ENCODE measurements around the gene CSNK2A2.

The CSNK2A2 gene

DNA sequence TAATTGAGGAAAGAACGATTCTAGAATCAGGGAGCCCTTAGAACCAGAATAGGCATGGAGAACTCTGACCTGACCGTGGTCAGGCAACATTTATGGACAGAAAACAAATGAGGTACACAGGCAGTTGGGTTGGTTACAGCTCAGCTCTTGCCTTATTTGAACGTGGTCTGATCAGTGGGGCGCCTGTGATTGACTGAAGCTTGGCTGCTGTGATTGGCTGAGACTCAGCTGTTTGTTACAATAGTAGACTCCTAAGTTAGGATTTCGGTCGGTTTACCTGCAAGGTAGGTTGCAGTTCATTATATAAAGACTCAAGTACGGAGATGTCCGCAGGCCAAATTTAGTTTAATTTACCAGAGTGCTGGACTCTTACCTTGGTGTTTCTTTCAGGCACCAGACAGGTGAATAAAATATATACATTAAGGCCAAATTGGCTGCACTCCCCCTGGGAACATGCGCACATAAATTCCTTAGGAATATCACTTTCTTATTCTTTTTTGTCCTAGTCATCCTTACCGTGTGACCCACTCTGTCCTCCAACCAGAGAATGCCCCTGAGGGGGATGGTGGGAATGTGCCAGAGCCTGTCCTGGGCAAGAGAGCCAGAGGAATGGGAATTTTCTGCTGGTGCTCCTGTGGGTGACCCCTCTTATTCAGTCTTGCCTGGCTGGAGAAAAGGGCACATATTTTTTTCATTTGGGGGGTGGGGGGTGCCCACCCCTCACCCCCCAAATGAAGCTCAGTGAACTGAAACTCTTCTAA is 7.5 kb upstream of the CSNK2A2 start:
- no peaks in the 10 kb centered on the region for H3K36me3 ChIP-seq (ENCODE audit: control insufficient read depth in 1 of 2, insufficient read depth in 2 of 2, low read depth in 1 of 2, low read length in 2 of 2)
- H4K91ac ChIP-seq (ENCODE audit: low read length), result no peak overlapping the region
- no peak overlapping the region for H3K23ac ChIP-seq (ENCODE audit: low read length in 2 of 2)
- H2BK5ac ChIP-seq (ENCODE audit: low read depth, low read length, poor library complexity, severe bottlenecking), result no peak overlapping the region
- H3K4ac ChIP-seq (ENCODE audit: low read depth in 1 of 2, low read length in 2 of 2), result no peak overlapping the region
- no peaks in the 10 kb centered on the region for H3K79me1 ChIP-seq (replicated peaks; ENCODE audit: low read length, poor library complexity, severe bottlenecking)
- H4K8ac ChIP-seq (ENCODE audit: low read length), result no peak overlapping the region
- no peak overlapping the region for H2BK15ac ChIP-seq (ENCODE audit: low read depth, poor library complexity, severe bottlenecking)
- no peak overlapping the region for H3K9ac ChIP-seq (ENCODE audit: low read length)
- H2BK120ac ChIP-seq (ENCODE audit: low read depth, low read length), result no peak overlapping the region
- peaks cover 33 to 48% of the 10 kb centered on the region in 2 experiments for H3K27me3 ChIP-seq (ENCODE audit: control insufficient read depth in 1 of 2, insufficient read depth in 1 of 2, low read length in 2 of 2)
- no peak overlapping the region for H3K18ac ChIP-seq (ENCODE audit: low read depth in 1 of 2, low read length in 2 of 2)
- H3K4me3 ChIP-seq (ENCODE audit: insufficient read depth in 1 of 2, low read depth in 1 of 2, low read length in 2 of 2), result no peak overlapping the region
- no peaks in the 10 kb centered on the region for H3K9me3 ChIP-seq (ENCODE audit: control insufficient read depth, low read length)
- H3K4me1 ChIP-seq (ENCODE audit: control insufficient read depth, insufficient read depth, low read depth, low read length), result no peaks in the 10 kb centered on the region
- no peak overlapping the region for H3K14ac ChIP-seq (ENCODE audit: low read length in 2 of 2)
- no peak overlapping the region for H3K27ac ChIP-seq (ENCODE audit: low read length, poor library complexity, severe bottlenecking)
- 60% methylated on average over 9 of the region's 10 CpGs for WGBS
- H2AK5ac ChIP-seq (ENCODE audit: low read length, severe bottlenecking), result no peak overlapping the region
- no peak overlapping the region for H2AFZ ChIP-seq (ENCODE audit: low read depth, low read length)
- no peak for DNase-seq
- no peak overlapping the region for H3K4me2 ChIP-seq (ENCODE audit: low read length, poor library complexity, severe bottlenecking)
- no peak overlapping the region for H2BK12ac ChIP-seq (ENCODE audit: low read length in 2 of 2)

GRCh38 chr16:58201163-58201562 is 3.3 kb upstream of the CSNK2A2 start:
- H3K9ac ChIP-seq (ENCODE audit: low read length), result no peak overlapping the region
- H3K4me3 ChIP-seq (ENCODE audit: insufficient read depth in 1 of 2, low read depth in 1 of 2, low read length in 2 of 2), result no peak overlapping the region
- H3K36me3 ChIP-seq (ENCODE audit: control insufficient read depth in 1 of 2, insufficient read depth in 2 of 2, low read depth in 1 of 2, low read length in 2 of 2), result no peaks in the 10 kb centered on the region
- no peak overlapping the region for H2AK5ac ChIP-seq (ENCODE audit: low read length, severe bottlenecking)
- no peak overlapping the region for H3K4me2 ChIP-seq (ENCODE audit: low read length, poor library complexity, severe bottlenecking)
- no peak overlapping the region for H4K8ac ChIP-seq (ENCODE audit: low read length)
- no peak overlapping the region for H2BK5ac ChIP-seq (ENCODE audit: low read depth, low read length, poor library complexity, severe bottlenecking)
- H3K14ac ChIP-seq (ENCODE audit: low read length in 2 of 2), result no peak overlapping the region
- no peak overlapping the region for H2BK12ac ChIP-seq (ENCODE audit: low read length in 2 of 2)
- DNase-seq, result no peak
- no peak overlapping the region for H2BK120ac ChIP-seq (ENCODE audit: low read depth, low read length)
- peaks cover under 1% of the 10 kb centered on the region for H3K79me1 ChIP-seq (replicated peaks; ENCODE audit: low read length, poor library complexity, severe bottlenecking)
- no peak overlapping the region for H4K91ac ChIP-seq (ENCODE audit: low read length)
- H2BK15ac ChIP-seq (ENCODE audit: low read depth, poor library complexity, severe bottlenecking), result no peak overlapping the region
- no peak overlapping the region for H3K27ac ChIP-seq (ENCODE audit: low read length, poor library complexity, severe bottlenecking)
- H3K4ac ChIP-seq (ENCODE audit: low read depth in 1 of 2, low read length in 2 of 2), result no peak overlapping the region
- H3K9me3 ChIP-seq (ENCODE audit: control insufficient read depth, low read length), result no peaks in the 10 kb centered on the region
- peaks cover 10% of the 10 kb centered on the region for H3K4me1 ChIP-seq (ENCODE audit: control insufficient read depth, insufficient read depth, low read depth, low read length)
- no peak overlapping the region for H2AFZ ChIP-seq (ENCODE audit: low read depth, low read length)
- no peak overlapping the region for H3K18ac ChIP-seq (ENCODE audit: low read depth in 1 of 2, low read length in 2 of 2)
- no peak overlapping the region for H3K23ac ChIP-seq (ENCODE audit: low read length in 2 of 2)
- peaks cover 27 to 52% of the 10 kb centered on the region in 2 experiments for H3K27me3 ChIP-seq (ENCODE audit: control insufficient read depth in 1 of 2, insufficient read depth in 1 of 2, low read length in 2 of 2)
- 62% methylated on average over 4 of the region's 5 CpGs for WGBS

DNA sequence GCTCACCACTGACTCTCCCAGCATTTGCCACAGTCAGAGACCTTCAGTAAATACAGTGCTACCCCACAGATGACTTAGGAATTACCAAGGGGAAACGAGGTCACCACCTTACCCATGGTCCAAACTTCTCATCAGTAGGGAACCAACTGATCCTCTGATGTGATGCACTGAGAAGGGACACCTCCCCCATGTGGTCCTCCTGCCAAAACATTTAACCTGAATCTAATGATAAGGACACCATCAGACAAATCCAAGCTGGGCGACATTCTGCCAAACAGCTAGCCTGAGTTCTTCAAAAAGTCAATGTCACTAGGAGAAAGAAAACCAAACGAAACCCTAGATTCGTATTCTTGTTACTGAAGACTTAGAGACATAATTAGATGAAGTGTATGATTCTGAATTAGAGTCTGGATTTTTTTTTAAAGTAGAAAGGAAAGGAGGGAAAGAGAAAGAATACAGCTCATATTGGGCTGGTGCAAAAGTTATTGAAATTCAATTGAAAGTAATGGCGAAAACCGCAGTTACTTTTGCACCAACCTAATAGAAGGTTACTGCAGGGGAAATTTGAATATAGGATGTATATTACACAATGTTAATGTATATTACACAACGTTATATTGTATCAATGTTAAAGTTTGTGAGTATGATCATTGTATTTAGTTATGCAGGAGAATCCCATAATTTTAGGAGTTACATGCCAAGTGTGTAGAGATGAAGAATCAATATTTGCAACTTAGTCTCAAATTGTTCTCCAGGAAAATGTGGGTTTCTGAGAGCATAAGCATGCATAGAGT is 2.3 kb upstream of the CSNK2A2 start:
- Histone ChIP-seq H2BK12ac (ENCODE audit: low read length in 2 of 2) (no peak overlapping the region), H3K27me3 (ENCODE audit: control insufficient read depth in 1 of 2, insufficient read depth in 1 of 2, low read length in 2 of 2) (peaks cover 18 to 43% of the 10 kb centered on the region in 2 experiments), H3K36me3 (ENCODE audit: control insufficient read depth in 1 of 2, insufficient read depth in 2 of 2, low read depth in 1 of 2, low read length in 2 of 2) (peaks cover 0 to 8% of the 10 kb centered on the region in 2 experiments), H3K9ac (ENCODE audit: low read length) (no peak overlapping the region), H3K14ac (ENCODE audit: low read length in 2 of 2) (no peak overlapping the region), H2BK120ac (ENCODE audit: low read depth, low read length) (no peak overlapping the region), H2AK5ac (ENCODE audit: low read length, severe bottlenecking) (no peak overlapping the region), H3K23ac (ENCODE audit: low read length in 2 of 2) (no peak overlapping the region), H4K91ac (ENCODE audit: low read length) (no peak overlapping the region), H3K4me3 (ENCODE audit: insufficient read depth in 1 of 2, low read depth in 1 of 2, low read length in 2 of 2) (no peak overlapping the region), H3K4me2 (ENCODE audit: low read length, poor library complexity, severe bottlenecking) (no peak overlapping the region), H2AFZ (ENCODE audit: low read depth, low read length) (no peak overlapping the region), H3K18ac (ENCODE audit: low read depth in 1 of 2, low read length in 2 of 2) (no peak overlapping the region), H3K4me1 (ENCODE audit: control insufficient read depth, insufficient read depth, low read depth, low read length) (peaks cover 11% of the 10 kb centered on the region), H2BK15ac (ENCODE audit: low read depth, poor library complexity, severe bottlenecking) (no peak overlapping the region), H3K27ac (ENCODE audit: low read length, poor library complexity, severe bottlenecking) (no peak overlapping the region), H3K79me1 (replicated peaks; ENCODE audit: low read length, poor library complexity, severe bottlenecking) (peaks cover 3% of the 10 kb centered on the region), H3K4ac (ENCODE audit: low read depth in 1 of 2, low read length in 2 of 2) (no peak overlapping the region), H4K8ac (ENCODE audit: low read length) (no peak overlapping the region), H2BK5ac (ENCODE audit: low read depth, low read length, poor library complexity, severe bottlenecking) (no peak overlapping the region), H3K9me3 (ENCODE audit: control insufficient read depth, low read length) (no peaks in the 10 kb centered on the region)
- WGBS, result 87% methylated on average over 6 of the region's 7 CpGs
- DNase-seq, result no peak

GRCh38 chr16:58198803-58199411 is 1.0 kb upstream of the CSNK2A2 start:
- H3K4ac ChIP-seq (ENCODE audit: low read depth in 1 of 2, low read length in 2 of 2), result no peak overlapping the region
- peaks cover 0 to 21% of the 10 kb centered on the region in 2 experiments for H3K36me3 ChIP-seq (ENCODE audit: control insufficient read depth in 1 of 2, insufficient read depth in 2 of 2, low read depth in 1 of 2, low read length in 2 of 2)
- no peak overlapping the region for H3K4me3 ChIP-seq (ENCODE audit: insufficient read depth in 1 of 2, low read depth in 1 of 2, low read length in 2 of 2)
- H3K27me3 ChIP-seq (ENCODE audit: control insufficient read depth in 1 of 2, insufficient read depth in 1 of 2, low read length in 2 of 2), result peaks cover 15 to 34% of the 10 kb centered on the region in 2 experiments
- no peak overlapping the region for H2BK15ac ChIP-seq (ENCODE audit: low read depth, poor library complexity, severe bottlenecking)
- H2BK12ac ChIP-seq (ENCODE audit: low read length in 2 of 2), result no peak overlapping the region
- 74% methylated on average over 2 of the region's 3 CpGs for WGBS
- H2AFZ ChIP-seq (ENCODE audit: low read depth, low read length), result no peak overlapping the region
- H3K14ac ChIP-seq (ENCODE audit: low read length in 2 of 2), result no peak overlapping the region
- H3K18ac ChIP-seq (ENCODE audit: low read depth in 1 of 2, low read length in 2 of 2), result no peak overlapping the region
- no peak overlapping the region for H3K27ac ChIP-seq (ENCODE audit: low read length, poor library complexity, severe bottlenecking)
- H3K79me1 ChIP-seq (replicated peaks; ENCODE audit: low read length, poor library complexity, severe bottlenecking), result peaks cover 4% of the 10 kb centered on the region
- no peak overlapping the region for H2BK120ac ChIP-seq (ENCODE audit: low read depth, low read length)
- H3K4me2 ChIP-seq (ENCODE audit: low read length, poor library complexity, severe bottlenecking), result no peak overlapping the region
- H3K9ac ChIP-seq (ENCODE audit: low read length), result no peak overlapping the region
- no peak overlapping the region for H2BK5ac ChIP-seq (ENCODE audit: low read depth, low read length, poor library complexity, severe bottlenecking)
- no peak overlapping the region for H2AK5ac ChIP-seq (ENCODE audit: low read length, severe bottlenecking)
- H3K4me1 ChIP-seq (ENCODE audit: control insufficient read depth, insufficient read depth, low read depth, low read length), result peaks cover 11% of the 10 kb centered on the region
- no peak overlapping the region for H4K8ac ChIP-seq (ENCODE audit: low read length)
- no peak overlapping the region for H4K91ac ChIP-seq (ENCODE audit: low read length)
- H3K9me3 ChIP-seq (ENCODE audit: control insufficient read depth, low read length), result no peaks in the 10 kb centered on the region
- H3K23ac ChIP-seq (ENCODE audit: low read length in 2 of 2), result no peak overlapping the region
- no peak for DNase-seq
